BLaER1 (cell line): ENCODE results near the gene USF2.

Experiments used
- H3K27ac ChIP-seq: shearing (Covaris generic); formaldehyde crosslinking; 2 replicates; pipeline ENCODE4 v1.8.1; 2022
- H3K27me3 ChIP-seq: shearing (Covaris generic); formaldehyde crosslinking; 2 replicates; pipeline ENCODE4 v1.8.1; 2022
- H3K36me3 ChIP-seq: shearing (Covaris generic); formaldehyde crosslinking; 2 replicates; pipeline ENCODE4 v1.8.1; 2022
- H3K4me1 ChIP-seq: shearing (Covaris generic); formaldehyde crosslinking; 2 replicates; pipeline ENCODE4 v1.8.1; 2022
- H3K4me2 ChIP-seq: shearing (Covaris generic); formaldehyde crosslinking; 2 replicates; pipeline ENCODE4 v1.8.1; 2022
- H3K4me3 ChIP-seq: shearing (Covaris generic); formaldehyde crosslinking; 2 replicates; pipeline ENCODE4 v1.8.1; 2022
- H3K9ac ChIP-seq: shearing (Covaris generic); formaldehyde crosslinking; 2 replicates; pipeline ENCODE4 v1.8.1; 2022
- H3K9me3 ChIP-seq: shearing (Covaris generic); formaldehyde crosslinking; 2 replicates; pipeline ENCODE4 v1.8.1; 2022
- H4K20me1 ChIP-seq: shearing (Covaris generic); formaldehyde crosslinking; 2 replicates; pipeline ENCODE4 v1.8.1; 2022
- Cebpa-rat ChIP-seq: shearing (Covaris generic); IDR thresholded peaks from 2 replicates; pipeline ENCODE4 v1.8.1; 2022

The USF2 gene

DNA sequence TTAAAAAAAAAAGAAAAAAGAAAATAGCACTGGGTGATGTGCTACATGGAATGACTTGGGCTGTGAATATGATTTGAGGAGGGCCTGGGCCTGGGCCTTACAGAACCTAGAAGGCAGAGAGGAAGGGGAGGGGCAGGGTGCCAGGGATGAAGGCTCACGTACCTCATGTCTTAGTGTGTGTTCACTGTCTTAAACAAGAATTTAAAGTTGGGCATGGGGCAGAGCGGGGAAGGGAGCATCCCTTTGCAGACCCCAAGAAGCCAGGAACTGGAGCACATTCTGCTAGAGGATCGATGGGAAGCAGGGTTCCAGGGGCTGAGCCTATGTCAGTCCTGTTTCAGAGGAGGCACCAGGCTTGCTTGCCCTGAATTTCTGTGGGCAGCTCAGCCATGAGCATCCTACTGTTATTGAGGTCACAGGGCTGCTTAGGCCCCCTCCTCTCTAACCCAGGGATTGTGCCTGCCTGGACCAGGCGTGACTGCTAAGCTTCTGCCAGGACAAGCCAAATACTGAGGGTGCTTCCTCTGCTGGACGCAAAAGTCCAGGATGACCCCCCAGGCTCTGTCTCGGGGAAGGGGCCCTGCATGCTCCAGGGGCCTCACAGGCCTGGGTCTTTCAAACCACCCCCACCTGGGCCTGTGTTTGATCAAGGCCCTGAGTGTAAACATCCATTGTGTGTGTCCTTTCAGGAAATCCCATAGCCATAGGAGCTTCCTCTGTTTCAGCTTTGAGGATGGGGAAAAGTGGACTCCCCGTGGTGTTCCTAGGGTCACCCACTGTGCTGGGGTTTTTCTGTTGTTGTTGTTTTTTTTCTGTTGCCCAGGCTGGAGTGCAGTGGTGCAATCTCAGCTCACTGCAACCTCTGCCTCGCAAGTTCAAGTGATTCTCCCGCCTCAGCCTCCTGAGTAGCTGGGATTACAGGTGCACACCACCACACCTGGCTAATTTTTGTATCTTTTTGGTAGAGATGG lies 15.2 kb upstream of the USF2 start:
- Histone ChIP-seq H3K4me3 (no peak overlapping the region), H3K36me3 (no peaks in the 10 kb centered on the region), H3K4me2 (no peak overlapping the region), H3K4me1 (peaks cover 16% of the 10 kb centered on the region), H3K9me3 (no peaks in the 10 kb centered on the region), H3K27me3 (peaks cover 28% of the 10 kb centered on the region), H3K27ac (no peak overlapping the region), H3K9ac (no peak overlapping the region), H4K20me1 (no peaks in the 10 kb centered on the region)
- no peak for TF ChIP-seq Cebpa-rat

DNA sequence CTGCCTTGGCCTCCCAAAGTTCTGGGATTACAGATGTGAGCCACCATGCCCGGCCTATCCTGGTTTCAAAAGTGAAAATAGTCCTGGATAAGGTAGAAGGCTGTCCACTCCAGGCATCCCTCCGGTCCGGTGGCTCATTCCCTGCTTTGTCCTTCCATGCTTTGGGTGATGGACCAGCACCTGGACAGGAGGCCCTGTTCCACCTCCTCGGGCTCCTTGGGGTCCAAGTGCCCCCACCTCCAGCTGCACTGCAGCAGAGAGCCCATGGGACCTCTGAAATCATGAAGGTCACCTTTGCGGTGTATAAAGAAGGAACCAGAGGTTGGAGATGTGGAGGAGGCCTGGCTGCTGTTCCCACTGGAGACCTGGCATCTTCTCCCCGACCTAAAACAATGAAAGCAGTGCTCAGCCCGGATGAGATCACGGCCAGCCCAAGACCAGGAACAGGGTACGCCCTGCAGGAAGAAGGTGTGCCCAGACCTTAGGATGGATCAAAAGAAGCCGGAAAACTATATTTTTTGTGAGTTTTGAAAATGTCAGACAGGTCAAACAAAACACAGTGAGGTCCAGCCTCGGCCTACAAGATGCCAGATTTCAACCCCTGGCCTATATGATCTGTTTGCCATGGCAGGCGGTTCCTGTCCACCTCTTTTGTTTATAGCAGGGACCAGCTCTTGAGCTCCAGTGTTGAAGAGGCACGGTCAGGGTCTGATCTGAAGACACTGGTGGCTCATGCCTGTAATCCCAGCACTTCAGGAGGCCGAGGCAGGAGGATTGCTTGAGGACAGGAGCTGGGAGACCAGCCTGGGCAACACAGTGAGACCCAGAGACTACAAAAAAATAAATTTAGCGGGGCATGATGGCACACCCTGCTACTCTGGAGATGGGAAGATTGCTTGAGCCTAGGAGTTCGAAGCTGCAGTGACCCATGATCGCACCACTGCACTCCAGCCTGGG lies 14.1 kb upstream of the USF2 start:
- no peak for TF ChIP-seq Cebpa-rat
- Histone ChIP-seq H3K4me1 (peaks cover 9% of the 10 kb centered on the region), H3K4me2 (no peak overlapping the region), H3K4me3 (no peak overlapping the region), H3K36me3 (no peaks in the 10 kb centered on the region), H3K9ac (no peak overlapping the region), H4K20me1 (no peaks in the 10 kb centered on the region), H3K27ac (no peak overlapping the region), H3K9me3 (no peaks in the 10 kb centered on the region), H3K27me3 (peaks cover 18% of the 10 kb centered on the region)

DNA sequence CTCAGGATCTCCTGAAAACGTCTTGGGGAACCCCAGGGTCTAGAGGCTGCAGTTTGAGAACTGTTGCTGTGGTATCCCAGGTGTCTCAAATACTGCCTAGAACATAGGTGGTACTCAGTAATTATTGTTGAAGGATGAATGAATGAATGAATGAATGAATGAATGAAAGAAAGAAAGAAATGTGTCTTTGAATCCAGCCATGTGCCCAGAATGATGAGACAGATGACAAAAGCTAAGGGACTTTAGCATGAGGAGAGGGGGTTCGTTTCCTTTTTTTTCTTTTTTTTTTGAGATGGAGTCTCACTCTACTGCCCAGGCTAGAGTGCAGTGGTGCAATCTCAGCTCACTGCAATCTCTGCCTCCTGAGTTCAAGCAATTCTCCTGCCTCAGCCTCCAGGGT lies 12.2 kb upstream of the USF2 start:
- Histone ChIP-seq H3K27ac (no peak overlapping the region), H3K9ac (no peak overlapping the region), H3K4me2 (no peak overlapping the region), H3K4me1 (peaks cover 19% of the 10 kb centered on the region), H3K36me3 (no peaks in the 10 kb centered on the region), H3K4me3 (no peak overlapping the region), H3K27me3 (no peaks in the 10 kb centered on the region), H4K20me1 (no peaks in the 10 kb centered on the region), H3K9me3 (no peaks in the 10 kb centered on the region)
- TF ChIP-seq Cebpa-rat, result no peak

DNA sequence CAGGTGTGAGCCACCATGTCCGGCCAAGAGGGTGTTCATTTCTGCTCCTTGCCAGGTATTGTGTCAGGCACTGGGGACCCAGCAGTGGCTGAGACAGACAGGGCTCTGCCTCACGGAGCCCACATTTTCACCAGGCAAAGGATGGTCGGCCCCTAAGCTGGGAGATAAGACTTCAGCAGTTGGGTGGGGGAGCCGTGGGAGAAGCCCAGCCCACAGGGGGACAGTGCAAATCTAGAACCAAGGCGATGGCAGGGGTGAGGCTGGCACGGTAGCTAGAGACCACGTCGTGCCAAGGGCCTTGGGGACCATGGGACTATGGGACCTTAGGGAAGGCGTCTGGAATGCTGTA lies 11.7 kb upstream of the USF2 start:
- Histone ChIP-seq H3K9me3 (no peaks in the 10 kb centered on the region), H3K36me3 (no peaks in the 10 kb centered on the region), H3K4me3 (no peak overlapping the region), H3K9ac (no peak overlapping the region), H3K27me3 (no peaks in the 10 kb centered on the region), H3K27ac (no peak overlapping the region), H3K4me1 (peaks cover 24% of the 10 kb centered on the region), H3K4me2 (no peak overlapping the region), H4K20me1 (no peaks in the 10 kb centered on the region)
- no peak for TF ChIP-seq Cebpa-rat

DNA sequence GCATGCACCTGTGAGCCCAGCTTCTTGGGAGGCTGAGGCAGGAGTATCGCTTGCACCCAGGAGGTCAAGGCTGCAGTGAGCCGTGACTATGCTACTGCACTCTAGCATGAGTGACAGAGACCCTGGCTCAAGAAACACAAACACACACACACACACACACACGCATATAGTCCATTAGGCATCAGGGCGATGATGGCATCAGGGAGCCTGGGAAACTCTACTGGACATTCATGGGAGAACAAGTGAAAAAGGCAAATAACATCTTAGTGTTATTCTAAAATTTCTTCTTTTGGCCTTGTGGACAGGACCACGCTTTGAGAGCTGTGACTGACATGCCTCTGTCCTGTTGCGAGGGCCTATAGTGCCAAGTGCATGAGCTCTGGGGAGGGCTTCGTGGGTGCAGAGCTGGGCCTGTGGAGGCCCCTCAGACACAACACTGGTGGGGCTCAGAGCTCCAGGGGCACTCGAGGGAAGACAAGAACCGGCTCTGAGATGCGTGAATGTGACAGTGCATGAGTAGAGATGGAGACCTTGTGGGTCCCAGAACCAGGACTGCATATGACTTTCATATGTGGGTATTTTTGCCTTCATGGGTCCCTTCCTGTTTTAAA lies 8.0 kb upstream of the USF2 start:
- TF ChIP-seq Cebpa-rat, result no peak
- no peaks in the 10 kb centered on the region for H3K36me3 ChIP-seq
- no peaks in the 10 kb centered on the region for H4K20me1 ChIP-seq
- no peak overlapping the region for H3K9ac ChIP-seq
- no peak overlapping the region for H3K27ac ChIP-seq
- H3K4me3 ChIP-seq, result no peak overlapping the region
- H3K9me3 ChIP-seq, result no peaks in the 10 kb centered on the region
- H3K27me3 ChIP-seq, result no peaks in the 10 kb centered on the region
- peaks cover 58% of the 10 kb centered on the region for H3K4me1 ChIP-seq
- no peak overlapping the region for H3K4me2 ChIP-seq

DNA sequence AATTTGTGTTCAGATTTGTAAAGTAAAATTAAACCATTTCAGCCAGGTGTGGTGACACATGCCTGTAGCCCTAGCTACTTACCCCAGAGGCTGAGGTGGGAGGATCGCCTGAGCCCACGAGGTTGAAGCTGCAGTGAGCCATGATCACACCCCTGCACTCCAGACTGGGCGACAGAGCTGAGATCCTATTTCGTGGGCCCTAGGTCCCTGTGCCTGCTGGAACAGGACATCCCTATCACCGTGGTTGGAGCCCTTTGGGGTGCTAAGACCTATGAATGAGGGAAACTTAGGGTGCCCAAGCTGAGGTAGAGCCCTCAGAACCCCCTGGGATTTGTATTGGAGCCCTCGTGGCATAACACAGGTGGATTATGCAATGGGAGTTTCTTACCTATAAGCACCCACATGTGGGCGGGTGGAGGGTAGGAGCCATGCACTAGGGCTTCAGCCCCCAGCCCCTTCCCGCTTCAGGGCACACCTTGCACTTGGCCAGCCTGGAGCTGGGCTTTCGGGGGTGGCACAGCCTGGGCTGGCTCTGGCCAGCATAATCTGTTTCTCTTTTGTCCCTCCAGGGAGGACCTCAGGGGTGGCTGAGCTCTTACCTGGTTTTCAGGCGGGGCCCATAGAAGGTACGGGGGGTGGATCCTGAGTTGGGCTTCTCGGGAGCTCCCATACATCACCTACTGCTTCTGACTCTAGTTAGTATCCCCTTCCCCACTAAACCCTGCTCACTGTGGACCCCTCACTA lies 7.2 kb upstream of the USF2 start:
- Histone ChIP-seq H3K9me3 (no peaks in the 10 kb centered on the region), H3K4me3 (no peak overlapping the region), H3K4me1 (peaks cover 65% of the 10 kb centered on the region), H3K9ac (0 out of 2 replicates have a peak overlapping the region, but pooled peaks have one; percentile 5), H3K27me3 (no peaks in the 10 kb centered on the region), H3K36me3 (no peaks in the 10 kb centered on the region), H3K27ac (no peak overlapping the region), H4K20me1 (no peaks in the 10 kb centered on the region), H3K4me2 (peak overlapping the region; percentile 36)
- no peak for TF ChIP-seq Cebpa-rat

DNA sequence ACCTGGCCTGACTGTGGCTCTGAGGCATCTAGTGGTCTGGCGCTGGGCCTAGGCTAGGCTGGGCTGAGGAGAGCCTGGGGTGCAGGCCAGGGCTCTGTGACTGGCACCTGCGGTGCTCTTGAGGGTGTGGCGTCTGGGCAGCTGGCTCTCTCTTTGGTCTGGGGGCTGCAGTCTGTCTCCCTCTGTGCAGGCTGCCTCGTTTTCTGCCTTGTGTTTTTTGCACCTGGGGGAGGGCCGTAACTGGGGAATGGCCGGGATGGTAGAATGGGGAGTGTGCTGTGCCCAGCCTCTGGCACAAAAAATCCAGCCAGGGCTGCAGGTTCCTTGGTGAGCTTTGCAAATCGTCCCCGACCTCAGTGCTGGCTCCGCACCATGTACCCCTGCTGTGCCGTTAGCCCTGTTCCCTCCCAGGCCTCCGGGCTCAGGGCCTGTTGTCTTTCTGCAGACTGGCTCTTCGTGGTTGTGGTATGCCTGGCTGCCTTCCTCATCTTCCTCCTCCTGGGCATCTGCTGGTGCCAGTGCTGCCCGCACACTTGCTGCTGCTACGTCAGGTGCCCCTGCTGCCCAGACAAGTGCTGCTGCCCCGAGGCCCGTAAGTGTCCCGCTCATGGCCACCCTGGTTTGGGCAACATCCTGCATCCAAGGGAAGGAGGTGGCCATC lies 6.5 kb upstream of the USF2 start:
- H3K27ac ChIP-seq, result no peak overlapping the region
- H4K20me1 ChIP-seq, result no peaks in the 10 kb centered on the region
- no peaks in the 10 kb centered on the region for H3K9me3 ChIP-seq
- H3K4me3 ChIP-seq, result no peak overlapping the region
- H3K4me2 ChIP-seq, result peak overlapping the region; percentile 36
- peaks cover 69% of the 10 kb centered on the region for H3K4me1 ChIP-seq
- H3K36me3 ChIP-seq, result no peaks in the 10 kb centered on the region
- no peaks in the 10 kb centered on the region for H3K27me3 ChIP-seq
- 0 out of 2 replicates have a peak overlapping the region, but pooled peaks have one; percentile 5 for H3K9ac ChIP-seq
- no peak for TF ChIP-seq Cebpa-rat

DNA sequence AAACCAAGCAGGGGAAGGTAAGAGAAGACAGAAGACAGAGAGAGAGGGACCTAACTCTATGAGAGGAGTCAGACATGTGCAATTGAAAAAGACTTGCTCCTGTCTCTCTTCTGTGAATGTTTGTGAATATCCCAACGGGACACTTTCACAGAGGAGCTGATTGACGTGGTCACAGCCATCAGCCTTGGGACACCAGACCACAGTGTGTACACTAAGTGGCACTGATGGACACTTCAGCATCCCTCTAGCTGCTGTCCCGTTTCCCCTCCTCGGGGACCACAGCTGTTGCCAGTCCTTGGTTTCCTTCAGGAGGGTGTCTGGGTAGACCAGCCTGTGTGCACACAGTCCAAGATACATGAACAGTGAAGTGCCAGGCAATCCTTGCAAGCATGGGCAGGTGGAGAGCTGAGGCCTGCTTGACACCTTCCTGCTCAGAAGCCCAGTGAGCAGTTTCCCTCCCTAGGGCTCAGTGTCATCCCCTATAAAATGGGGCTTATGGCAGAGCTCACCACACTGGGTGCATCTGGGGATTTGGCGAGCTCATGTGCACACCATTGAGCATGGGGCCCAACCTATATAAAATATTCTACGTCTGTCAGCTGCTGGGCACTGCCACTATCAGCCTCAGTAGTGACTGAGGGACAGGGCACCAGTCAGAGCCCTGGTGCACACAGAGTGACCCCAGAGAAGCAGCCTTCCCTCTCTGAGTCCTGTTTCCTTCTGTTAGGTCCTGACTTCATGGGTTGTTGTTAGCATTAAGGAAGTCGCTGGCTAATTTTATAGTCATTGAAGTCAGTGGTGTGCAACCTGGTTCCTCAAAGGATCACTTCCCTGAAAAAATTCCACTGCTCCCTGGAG lies 4.3 kb upstream of the USF2 start:
- peak overlapping the region; percentile 40; the same call in 1 of the 2 replicates for H3K9ac ChIP-seq
- no peaks in the 10 kb centered on the region for H3K27me3 ChIP-seq
- no peaks in the 10 kb centered on the region for H3K36me3 ChIP-seq
- no peaks in the 10 kb centered on the region for H4K20me1 ChIP-seq
- H3K27ac ChIP-seq, result peak overlapping the region; percentile 50
- peak overlapping the region; percentile 98 for H3K4me2 ChIP-seq
- no peak for TF ChIP-seq Cebpa-rat
- peaks cover 62% of the 10 kb centered on the region for H3K4me1 ChIP-seq
- H3K4me3 ChIP-seq, result no peak overlapping the region
- no peaks in the 10 kb centered on the region for H3K9me3 ChIP-seq
